ENCODE measurements around the gene B3GALT4. TPM values are rescaled to one million over a fixed set of nuclear protein-coding genes. Genes with fewer than 3 reads are reported as not detected.

B3GALT4 gene
- total RNA-seq, 4 donors from 2014 or later: 8.3 to 33.1 (median 28.5) TPM

DNA sequence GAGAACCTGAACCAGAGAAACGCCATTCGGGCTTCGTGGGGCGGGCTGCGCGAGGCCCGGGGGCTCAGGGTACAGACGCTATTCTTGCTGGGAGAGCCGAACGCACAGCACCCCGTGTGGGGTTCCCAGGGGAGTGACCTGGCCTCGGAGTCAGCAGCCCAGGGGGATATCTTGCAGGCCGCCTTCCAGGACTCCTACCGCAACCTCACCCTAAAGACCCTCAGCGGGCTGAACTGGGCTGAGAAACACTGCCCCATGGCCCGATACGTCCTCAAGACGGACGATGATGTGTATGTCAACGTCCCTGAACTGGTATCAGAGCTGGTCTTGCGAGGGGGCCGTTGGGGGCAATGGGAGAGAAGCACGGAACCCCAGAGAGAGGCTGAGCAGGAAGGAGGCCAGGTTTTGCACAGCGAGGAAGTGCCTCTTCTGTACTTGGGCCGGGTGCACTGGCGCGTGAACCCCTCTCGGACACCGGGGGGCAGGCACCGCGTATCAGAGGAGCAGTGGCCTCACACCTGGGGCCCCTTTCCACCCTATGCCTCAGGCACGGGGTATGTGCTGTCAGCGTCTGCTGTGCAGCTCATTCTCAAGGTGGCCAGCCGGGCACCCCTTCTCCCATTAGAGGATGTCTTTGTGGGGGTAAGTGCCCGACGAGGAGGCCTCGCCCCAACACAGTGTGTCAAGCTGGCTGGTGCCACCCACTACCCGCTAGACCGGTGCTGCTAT is 904 bp downstream of the B3GALT4 start:
- Histone ChIP-seq H3K27me3 (no peaks in the 10 kb centered on the region), H3K36me3 (peaks cover 0 to 40% (median 0%) of the 10 kb centered on the region in 3 donors), H3K9me3 (no peaks in the 10 kb centered on the region), H3K27ac (peak overlapping the region; percentile 88 to 97 (median 90)), H3K4me1 (peaks cover 0 to 52% (median 19%) of the 10 kb centered on the region in 4 donors), H3K4me3 (peak overlapping the region; percentile 66 to 84 (median 71))
- DNase-seq: peak in 2 of 3 donors; percentile 79
- no peak for TF ChIP-seq POLR2A (IDR thresholded peaks at IDR 0.05)
- TF ChIP-seq, protein P1, sequence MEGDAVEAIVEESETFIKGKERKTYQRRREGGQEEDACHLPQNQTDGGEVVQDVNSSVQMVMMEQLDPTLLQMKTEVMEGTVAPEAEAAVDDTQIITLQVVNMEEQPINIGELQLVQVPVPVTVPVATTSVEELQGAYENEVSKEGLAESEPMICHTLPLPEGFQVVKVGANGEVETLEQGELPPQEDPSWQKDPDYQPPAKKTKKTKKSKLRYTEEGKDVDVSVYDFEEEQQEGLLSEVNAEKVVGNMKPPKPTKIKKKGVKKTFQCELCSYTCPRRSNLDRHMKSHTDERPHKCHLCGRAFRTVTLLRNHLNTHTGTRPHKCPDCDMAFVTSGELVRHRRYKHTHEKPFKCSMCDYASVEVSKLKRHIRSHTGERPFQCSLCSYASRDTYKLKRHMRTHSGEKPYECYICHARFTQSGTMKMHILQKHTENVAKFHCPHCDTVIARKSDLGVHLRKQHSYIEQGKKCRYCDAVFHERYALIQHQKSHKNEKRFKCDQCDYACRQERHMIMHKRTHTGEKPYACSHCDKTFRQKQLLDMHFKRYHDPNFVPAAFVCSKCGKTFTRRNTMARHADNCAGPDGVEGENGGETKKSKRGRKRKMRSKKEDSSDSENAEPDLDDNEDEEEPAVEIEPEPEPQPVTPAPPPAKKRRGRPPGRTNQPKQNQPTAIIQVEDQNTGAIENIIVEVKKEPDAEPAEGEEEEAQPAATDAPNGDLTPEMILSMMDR (IDR thresholded peaks at IDR 0.05): peak in 1 of 6 experiments; percentile 19

DNA sequence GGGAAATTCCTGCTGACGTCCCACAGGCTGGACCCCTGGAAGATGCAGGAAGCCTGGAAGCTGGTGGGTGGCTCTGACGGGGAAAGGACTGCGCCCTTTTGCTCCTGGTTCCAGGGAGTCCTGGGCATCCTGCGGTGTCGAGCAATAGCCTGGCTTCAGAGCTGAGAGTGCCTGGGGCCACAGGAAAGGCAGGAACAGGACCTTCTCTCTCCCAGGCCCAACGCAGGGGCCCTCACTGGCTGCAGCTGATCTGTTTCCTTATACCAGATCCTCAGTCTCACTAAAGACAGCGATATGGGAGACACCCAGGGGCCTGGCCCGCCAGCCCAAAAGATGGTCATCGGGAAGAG is 1.4 kb downstream of the B3GALT4 start:
- Histone ChIP-seq H3K27ac (peak overlapping the region; percentile 88 to 97 (median 90)), H3K4me1 (peaks cover 0 to 47% (median 16%) of the 10 kb centered on the region in 4 donors), H3K27me3 (no peaks in the 10 kb centered on the region), H3K9me3 (no peaks in the 10 kb centered on the region), H3K36me3 (peaks cover 0 to 41% (median 0%) of the 10 kb centered on the region in 3 donors), H3K4me3 (peak overlapping the region in 2 of 4 donors; percentile 66 to 75)
- TF ChIP-seq, protein P1 (IDR thresholded peaks at IDR 0.05): no peak
- no peak for TF ChIP-seq POLR2A (IDR thresholded peaks at IDR 0.05)
- no peak for DNase-seq

DNA sequence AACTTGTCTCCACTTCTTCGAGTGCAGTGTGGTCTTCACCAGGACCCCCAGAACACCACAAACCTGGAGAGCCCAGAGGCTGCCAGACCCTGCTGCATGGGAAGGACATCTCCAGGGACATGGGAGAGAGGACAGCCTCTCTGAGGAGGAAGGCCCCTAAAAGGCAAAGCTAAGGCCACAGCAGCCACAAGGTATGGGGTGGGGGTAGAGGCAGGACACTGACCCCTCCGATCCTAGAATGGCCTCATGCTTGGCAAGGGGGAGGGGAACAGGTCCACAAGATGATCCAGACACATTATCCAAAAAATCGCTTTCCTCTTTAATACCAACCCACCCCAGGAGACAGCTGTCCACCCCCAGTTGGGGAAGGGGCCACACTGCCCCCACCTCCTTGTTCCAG is 1.9 kb downstream of the B3GALT4 start:
- TF ChIP-seq, protein P1 (IDR thresholded peaks at IDR 0.05): no peak
- no peak for TF ChIP-seq POLR2A (IDR thresholded peaks at IDR 0.05)
- no peaks in the 10 kb centered on the region for H3K27me3 ChIP-seq
- no peak for DNase-seq
- H3K4me1 ChIP-seq: peaks cover 0 to 43% (median 15%) of the 10 kb centered on the region in 4 donors
- H3K36me3 ChIP-seq: peaks cover 0 to 42% (median 0%) of the 10 kb centered on the region in 3 donors
- H3K4me3 ChIP-seq: no peak overlapping the region
- H3K9me3 ChIP-seq: no peaks in the 10 kb centered on the region
- H3K27ac ChIP-seq: peak overlapping the region in 1 of 4 donors; percentile 97

DNA sequence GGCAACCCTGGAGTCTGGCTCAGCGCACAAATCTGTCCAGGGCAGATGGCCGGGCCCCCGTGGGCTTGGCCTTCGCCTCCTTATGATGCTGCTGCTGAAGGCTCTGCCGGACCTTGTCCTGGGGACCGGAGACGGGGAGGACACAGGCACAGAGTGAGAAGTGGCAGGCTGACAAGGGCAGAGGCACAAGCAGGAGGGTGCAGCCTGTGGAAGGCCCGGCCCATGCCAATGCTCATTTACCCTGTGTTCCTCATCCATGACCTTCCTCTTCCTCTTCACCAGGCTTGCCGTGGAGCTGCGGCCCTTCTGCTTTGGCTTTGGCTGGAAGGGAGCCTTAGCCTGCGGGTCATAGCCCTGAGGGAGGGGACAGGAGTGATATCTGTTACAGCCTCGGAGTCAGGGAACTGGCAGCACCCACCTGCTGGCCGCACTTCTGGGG is 2.4 kb downstream of the B3GALT4 start:
- H3K27ac ChIP-seq: no peak overlapping the region
- TF ChIP-seq, protein P1 (IDR thresholded peaks at IDR 0.05): no peak
- no peak for TF ChIP-seq POLR2A (IDR thresholded peaks at IDR 0.05)
- no peaks in the 10 kb centered on the region for H3K27me3 ChIP-seq
- no peak overlapping the region for H3K4me3 ChIP-seq
- H3K9me3 ChIP-seq: no peaks in the 10 kb centered on the region
- DNase-seq: no peak
- H3K36me3 ChIP-seq: peaks cover 0 to 40% (median 0%) of the 10 kb centered on the region in 3 donors
- H3K4me1 ChIP-seq: peaks cover 0 to 38% (median 12%) of the 10 kb centered on the region in 4 donors

DNA sequence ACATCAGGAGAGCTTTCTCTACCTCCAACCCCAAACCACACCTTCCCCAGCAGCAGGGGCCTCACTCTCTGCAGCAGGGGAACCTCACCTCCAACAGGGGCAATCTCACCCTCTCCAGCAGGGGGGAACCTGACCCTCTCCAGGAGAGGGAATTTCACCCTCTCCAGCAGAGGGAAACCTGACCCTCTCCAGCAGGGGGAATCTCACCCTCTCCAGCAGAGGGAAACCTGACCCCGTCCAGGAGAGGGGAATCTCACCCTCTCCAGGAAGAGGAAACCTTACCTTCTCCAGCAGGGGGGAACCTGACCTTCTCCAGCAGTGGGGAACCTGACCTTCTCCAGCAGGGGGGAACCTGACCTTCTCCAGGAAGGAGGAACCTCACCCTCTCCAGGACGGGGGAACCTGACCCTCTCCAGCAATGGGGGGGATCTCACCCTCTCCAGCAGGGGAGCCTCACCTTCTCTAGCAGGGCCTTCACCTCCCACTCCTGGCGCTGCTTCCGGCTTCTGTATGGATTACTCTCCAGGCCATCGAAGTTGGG is 3.1 kb downstream of the B3GALT4 start:
- Histone ChIP-seq H3K27ac (no peak overlapping the region), H3K4me3 (no peak overlapping the region), H3K36me3 (peaks cover 0 to 42% (median 0%) of the 10 kb centered on the region in 3 donors), H3K4me1 (peaks cover 0 to 30% (median 10%) of the 10 kb centered on the region in 4 donors), H3K9me3 (no peaks in the 10 kb centered on the region), H3K27me3 (no peaks in the 10 kb centered on the region)
- TF ChIP-seq POLR2A (IDR thresholded peaks at IDR 0.05): no peak
- TF ChIP-seq, protein P1 (IDR thresholded peaks at IDR 0.05): peak in 5 of 6 experiments; percentile 14 to 47 (median 40)
- DNase-seq: no peak

Measured in Peyer's patch (tissue), 4 donors.